PC-3 (cell line): ENCODE data around the gene ASPHD2. TPM values are rescaled to one million over a fixed set of nuclear protein-coding genes. Genes with fewer than 3 reads are reported as not detected.

Experiments
- ATAC-seq: fragments of 200-7000 bp; cut with Tn5 transposase; 2 replicates; pipeline ENCODE4 v1.9.1; 2020; ENCODE audit warnings: mild to moderate bottlenecking, moderate library complexity
- BruUV-seq: library from RNA; stranded (reverse); fragments of 400-500 nt; replicated peaks from 2 replicates; lab custom pipeline; 2021; lab: Mats Ljungman, UMichigan
- CTCF ChIA-PET: fragments of 300-600 bp; sonication (Branson Sonifier 250); formaldehyde crosslinking; loops from one replicate; lab custom pipeline; 2022; ENCODE audit warnings: antibody characterized with exemption; lab: Charles Lee
- POLR2A ChIA-PET: fragments of 300-600 bp; sonication (Branson Sonifier 250); formaldehyde crosslinking; loops from one replicate; lab custom pipeline; 2022; ENCODE audit warnings: antibody characterized with exemption; ENCODE audit not compliant: unreplicated experiment; lab: Charles Lee
- DNase-seq: peaks from one replicate; pipeline ENCODE4 v3.0.0-alpha.2; 2015
- H2AFZ ChIP-seq: fragments of 300-600 bp; sonication (generic); 2 replicates; pipeline ENCODE4 v1.6.0; 2016; ENCODE audit warnings: antibody characterized with exemption, low read length
- H3F3A ChIP-seq: fragments of 300-600 bp; sonication (generic); one replicate; pipeline ENCODE4 v1.6.0; 2017; ENCODE audit warnings: antibody characterized with exemption, low read length, control low read depth, mild to moderate bottlenecking; ENCODE audit not compliant: unreplicated experiment
- H3K27ac ChIP-seq: fragments of 300-600 bp; sonication (generic); 2 replicates; pipeline ENCODE4 v1.5.1; 2016; ENCODE audit warnings: mild to moderate bottlenecking, low read length
- H3K27me3 ChIP-seq: fragments of 300-600 bp; sonication (generic); 2 replicates; pipeline ENCODE4 v1.6.1; 2016; ENCODE audit warnings: low read length, mixed read lengths
- H3K36me3 ChIP-seq: fragments of 300-600 bp; sonication (generic); 2 replicates; pipeline ENCODE4 v1.6.1; 2016; ENCODE audit warnings: low read depth, mixed run types, low read length, mixed read lengths
- H3K4me1 ChIP-seq: fragments of 300-600 bp; sonication (generic); 2 replicates; pipeline ENCODE4 v1.5.1; 2016; ENCODE audit warnings: low read length; ENCODE audit not compliant: insufficient read depth
- H3K4me2 ChIP-seq: fragments of 300-600 bp; sonication (generic); 2 replicates; pipeline ENCODE4 v1.6.0; 2016; ENCODE audit warnings: low read length
- H3K4me3 ChIP-seq: fragments of 300-600 bp; sonication (generic); 2 replicates; pipeline ENCODE4 v1.5.1; 2016; ENCODE audit warnings: mild to moderate bottlenecking, low read length, mixed read lengths
- H3K79me2 ChIP-seq: fragments of 300-600 bp; sonication (generic); 2 replicates; pipeline ENCODE4 v1.6.1; 2017; ENCODE audit warnings: low read length, mixed read lengths
- H3K9ac ChIP-seq: fragments of 300-600 bp; sonication (generic); 2 replicates; pipeline ENCODE4 v1.6.0; 2016; ENCODE audit warnings: mild to moderate bottlenecking, low read length
- H3K9me2 ChIP-seq: fragments of 300-600 bp; sonication (generic); replicated peaks from 2 replicates; pipeline ENCODE4 v1.6.1; 2016; ENCODE audit warnings: mixed run types, low read length, mixed read lengths
- H3K9me3 ChIP-seq: fragments of 300-600 bp; sonication (generic); 2 replicates; pipeline ENCODE4 v1.6.1; 2016; ENCODE audit warnings: low read length, mixed read lengths
- H4K20me1 ChIP-seq: fragments of 300-600 bp; sonication (generic); 2 replicates; pipeline ENCODE4 v1.6.1; 2016; ENCODE audit warnings: low read length, mixed read lengths
- EZH2 ChIP-seq: fragments of 300-600 bp; sonication (generic); IDR thresholded peaks from one replicate; pipeline ENCODE4 v1.6.1; 2017; ENCODE audit warnings: antibody characterized with exemption, mild to moderate bottlenecking, low read length; ENCODE audit not compliant: unreplicated experiment
- EZH2phosphoT487 ChIP-seq: fragments of 300-600 bp; sonication (generic); IDR thresholded peaks from 2 replicates; pipeline ENCODE4 v1.6.1; 2018; ENCODE audit warnings: mild to moderate bottlenecking, antibody characterized with exemption, low read length, borderline replicate concordance
- intact Hi-C: fragments of 100-400 bp; cut with micrococcal nuclease; formaldehyde crosslinking; loops from 2 replicates; pipeline ENCODE4 v1.9.0; 2023
- total RNA-seq: library from RNA; depleted of rRNA; stranded (reverse); fragments of >200 nt; gene quantifications from 2 replicates; pipeline ENCODE4 v1.2.3, GENCODE V29; 2014
- TF ChIP-seq, protein P1 (sequence below): fragments of 300-600 bp; sonication (generic); conservative IDR thresholded peaks from 2 replicates; pipeline ENCODE4 v1.5.1; 2017; ENCODE audit warnings: antibody characterized with exemption, low read depth, mild to moderate bottlenecking, low read length

Gene ASPHD2
- total RNA-seq, 1 experiment from 2014 or later = 2.1 TPM

DNA sequence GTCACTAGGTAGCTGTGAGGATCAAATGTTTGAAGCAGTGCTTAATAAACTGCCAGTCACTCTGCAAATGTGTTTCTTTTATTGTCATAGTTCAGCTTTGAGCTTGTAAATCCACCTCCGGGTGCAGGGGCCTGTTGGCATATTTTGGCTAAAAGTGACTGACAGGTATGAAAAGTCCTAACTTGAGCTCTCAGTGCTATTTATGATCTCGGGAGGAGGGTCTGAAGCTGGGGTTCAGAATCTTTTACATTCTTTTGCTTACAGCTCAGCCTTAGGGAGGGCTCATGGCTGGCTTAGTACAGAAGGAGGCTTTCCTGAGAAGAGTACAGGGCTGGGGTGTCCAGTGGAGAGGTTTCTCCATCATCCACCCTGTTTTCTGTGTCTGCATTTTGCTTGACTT is 1.5 kb downstream of the ASPHD2 start:
- H3K4me2 ChIP-seq = no peak overlapping the region
- BruUV-seq = no TSS peak
- intact Hi-C loops = no loop called here
- H3K9me2 ChIP-seq = no peaks in the 10 kb centered on the region
- H3K4me1 ChIP-seq = no peaks in the 10 kb centered on the region
- no peaks in the 10 kb centered on the region for H3K79me2 ChIP-seq
- H3F3A ChIP-seq = no peaks in the 10 kb centered on the region
- ATAC-seq (no peak), DNase-seq (no peak)
- no peak overlapping the region for H2AFZ ChIP-seq
- POLR2A ChIA-PET = no interaction called here
- CTCF ChIA-PET = interaction anchor here (0.5 kb wide), 1 partner anchor 217 kb away, joined by 5 read pairs; no protein-coding TSS in a partner anchor
- no peak overlapping the region for H3K9ac ChIP-seq
- H3K27me3 ChIP-seq = no peaks in the 10 kb centered on the region
- no peaks in the 10 kb centered on the region for H3K9me3 ChIP-seq
- no peak overlapping the region for H3K4me3 ChIP-seq
- TF ChIP-seq EZH2phosphoT487 = no peak
- TF ChIP-seq, protein P1, sequence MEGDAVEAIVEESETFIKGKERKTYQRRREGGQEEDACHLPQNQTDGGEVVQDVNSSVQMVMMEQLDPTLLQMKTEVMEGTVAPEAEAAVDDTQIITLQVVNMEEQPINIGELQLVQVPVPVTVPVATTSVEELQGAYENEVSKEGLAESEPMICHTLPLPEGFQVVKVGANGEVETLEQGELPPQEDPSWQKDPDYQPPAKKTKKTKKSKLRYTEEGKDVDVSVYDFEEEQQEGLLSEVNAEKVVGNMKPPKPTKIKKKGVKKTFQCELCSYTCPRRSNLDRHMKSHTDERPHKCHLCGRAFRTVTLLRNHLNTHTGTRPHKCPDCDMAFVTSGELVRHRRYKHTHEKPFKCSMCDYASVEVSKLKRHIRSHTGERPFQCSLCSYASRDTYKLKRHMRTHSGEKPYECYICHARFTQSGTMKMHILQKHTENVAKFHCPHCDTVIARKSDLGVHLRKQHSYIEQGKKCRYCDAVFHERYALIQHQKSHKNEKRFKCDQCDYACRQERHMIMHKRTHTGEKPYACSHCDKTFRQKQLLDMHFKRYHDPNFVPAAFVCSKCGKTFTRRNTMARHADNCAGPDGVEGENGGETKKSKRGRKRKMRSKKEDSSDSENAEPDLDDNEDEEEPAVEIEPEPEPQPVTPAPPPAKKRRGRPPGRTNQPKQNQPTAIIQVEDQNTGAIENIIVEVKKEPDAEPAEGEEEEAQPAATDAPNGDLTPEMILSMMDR = no peak
- no peak for TF ChIP-seq EZH2
- H4K20me1 ChIP-seq = no peaks in the 10 kb centered on the region
- H3K27ac ChIP-seq = no peak overlapping the region
- H3K36me3 ChIP-seq = no peaks in the 10 kb centered on the region

DNA sequence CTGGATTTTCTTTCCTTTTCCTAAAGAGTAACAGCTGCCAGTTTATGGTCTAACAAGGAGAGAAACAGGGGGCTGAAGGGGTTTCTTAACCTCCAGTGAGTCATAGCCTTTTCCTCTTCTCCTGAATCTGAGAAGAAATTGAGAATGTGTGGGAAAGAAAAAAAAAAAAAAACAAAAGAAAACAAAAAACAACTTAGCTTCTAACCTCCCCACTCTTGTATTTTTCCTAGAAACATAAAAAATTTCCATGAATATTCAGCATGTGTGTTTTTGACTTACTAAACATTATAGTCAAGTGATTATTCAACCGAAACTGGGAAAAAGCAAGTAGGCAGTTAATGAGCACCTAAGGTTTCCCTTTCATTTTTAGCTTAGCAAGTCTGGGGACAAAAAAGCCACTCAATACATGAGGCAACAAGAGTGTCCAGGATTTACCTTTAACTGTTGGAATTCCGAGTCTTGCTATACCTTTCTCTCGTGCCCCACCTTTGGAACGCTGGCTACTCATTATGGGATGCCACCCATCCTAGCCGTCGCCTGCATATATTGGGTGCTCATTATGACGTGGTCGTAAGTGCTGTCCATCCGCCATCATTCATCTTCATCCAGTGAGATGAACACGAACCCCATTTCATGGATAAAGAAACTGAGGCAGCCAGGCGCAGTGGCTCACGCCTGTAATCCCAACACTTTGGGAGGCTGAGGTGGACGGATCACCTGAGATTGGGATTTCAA is 2.4 kb downstream of the ASPHD2 start:
- Histone ChIP-seq H3K9ac (no peak overlapping the region), H2AFZ (no peak overlapping the region), H3K4me1 (no peaks in the 10 kb centered on the region; the same call in 1 of the 2 replicates), H4K20me1 (no peaks in the 10 kb centered on the region), H3K79me2 (no peaks in the 10 kb centered on the region), H3K9me2 (no peaks in the 10 kb centered on the region), H3K4me2 (no peak overlapping the region), H3K36me3 (no peaks in the 10 kb centered on the region), H3K27ac (no peak overlapping the region), H3K27me3 (no peaks in the 10 kb centered on the region), H3K4me3 (no peak overlapping the region), H3F3A (no peaks in the 10 kb centered on the region), H3K9me3 (no peaks in the 10 kb centered on the region)
- BruUV-seq = no TSS peak
- ChIA-PET POLR2A (no interaction called here), CTCF (no interaction called here)
- no peak for DNase-seq
- intact Hi-C loops = no loop called here
- no peak for TF ChIP-seq EZH2
- no peak for ATAC-seq

DNA sequence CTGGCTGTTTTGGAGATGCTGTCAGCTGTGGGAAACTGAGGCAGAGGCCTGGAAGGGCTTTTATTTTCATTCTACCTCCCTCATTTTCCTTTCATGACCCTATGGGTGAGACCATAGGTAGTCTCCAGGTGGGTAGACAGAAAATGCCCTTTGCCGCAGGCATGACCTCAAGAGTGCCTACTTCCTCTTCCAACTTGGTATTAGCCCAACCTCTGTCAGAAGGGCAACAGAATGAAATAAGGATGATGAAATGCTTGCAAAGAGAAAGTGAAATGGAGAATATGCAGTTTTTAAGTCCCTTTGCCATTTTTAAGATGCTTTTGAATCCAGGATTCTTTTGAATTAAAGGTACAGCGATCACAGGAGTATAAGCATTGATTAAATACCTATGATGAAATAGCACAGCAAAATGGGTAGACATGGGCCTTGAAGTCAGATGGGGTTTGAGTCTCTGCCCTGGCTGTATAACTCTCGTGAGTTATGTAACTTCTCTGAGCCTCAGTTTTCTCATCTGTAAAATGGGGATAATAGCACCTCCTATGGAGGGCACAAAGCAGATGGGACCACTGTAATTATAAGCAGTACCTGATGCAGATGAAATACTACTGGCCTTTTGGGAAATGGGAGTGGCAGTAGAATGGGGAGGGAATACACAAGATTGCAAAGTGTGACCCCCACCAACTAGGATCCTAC is 3.7 kb downstream of the ASPHD2 start:
- intact Hi-C loops = no loop called here
- Histone ChIP-seq H3K27me3 (no peaks in the 10 kb centered on the region), H3F3A (no peaks in the 10 kb centered on the region), H3K27ac (no peak overlapping the region), H3K79me2 (no peaks in the 10 kb centered on the region), H3K9me2 (no peaks in the 10 kb centered on the region), H3K4me1 (no peaks in the 10 kb centered on the region; the same call in 1 of the 2 replicates), H3K36me3 (no peaks in the 10 kb centered on the region), H3K9me3 (no peaks in the 10 kb centered on the region), H4K20me1 (no peaks in the 10 kb centered on the region), H3K9ac (no peak overlapping the region), H2AFZ (no peak overlapping the region), H3K4me3 (no peak overlapping the region), H3K4me2 (no peak overlapping the region)
- no peak for TF ChIP-seq EZH2phosphoT487
- no peak for TF ChIP-seq EZH2
- TF ChIP-seq, protein P1 = no peak
- BruUV-seq = no TSS peak
- CTCF ChIA-PET = no interaction called here
- ATAC-seq = no peak
- POLR2A ChIA-PET = no interaction called here
- no peak for DNase-seq
